ENCODE results near the gene ZNF534. TPM values are rescaled to one million over a fixed set of nuclear protein-coding genes. Genes with fewer than 3 reads are reported as not detected.
A peak's percentile ranks its signal among the peaks of the same experiment; 100 is the strongest.

Gene ZNF534
- total and polyA plus RNA-seq, 2 of the 8 experiments (the other 6 are each of a cell fraction or from before 2014, with no cell fraction given) = not detected

GRCh38 chr19:52492201-52492993 lies 63.4 kb downstream of the ZNF534 start:
- Histone ChIP-seq H3K79me1 (ENCODE audit: low read depth, low read length) (no peaks in the 10 kb centered on the region), H2AFZ (ENCODE audit: low read length) (peak overlapping the region; percentile 66; the same call in 1 of the 2 replicates), H3K9ac (replicated peaks in 1 of 4; ENCODE audit: extremely low read depth in 1 of 4, low read depth in 3 of 4, low read length in 3 of 4) (peak overlapping the region in 1 of 4 experiments; percentile 35; a peak in 3 of 7 replicates), H3K79me2 (ENCODE audit: control insufficient read depth in 1 of 2, insufficient read depth in 2 of 2, low read length in 2 of 2) (no peaks in the 10 kb centered on the region), H2BK5ac (ENCODE audit: low read depth, low read length) (peak overlapping the region; percentile 44; the same call in 1 of the 2 replicates), H2BK20ac (ENCODE audit: low read length) (no peak overlapping the region), H3K27ac (ENCODE audit: low read depth, low read length) (no peak overlapping the region), H3K9me3 (ENCODE audit: insufficient read depth in 2 of 2, low read depth in 1 of 2, low read length in 1 of 2) (peaks cover 0 to 5% of the 10 kb centered on the region in 2 experiments; a peak in 1 of 4 replicates), H3K4me3 (ENCODE audit: extremely low read depth in 1 of 4, insufficient read depth in 2 of 4, low read depth in 3 of 4, low read length in 4 of 4) (peak overlapping the region; percentile 41 to 67 (median 54)), H2BK15ac (ENCODE audit: low read length) (no peak overlapping the region), H3K23ac (ENCODE audit: insufficient read length) (no peak overlapping the region), H3K56ac (replicated peaks; ENCODE audit: insufficient read length, low read depth, low read length) (no peak overlapping the region), H3K4ac (replicated peaks; ENCODE audit: insufficient read length, low read depth, low read length) (no peak overlapping the region), H2AK5ac (ENCODE audit: low read depth, low read length) (no peak overlapping the region), H2BK12ac (ENCODE audit: low read depth, low read length) (no peak overlapping the region), H4K91ac (replicated peaks; ENCODE audit: insufficient read length, low read length) (no peak overlapping the region), H3K14ac (ENCODE audit: insufficient read length) (no peak overlapping the region), H4K5ac (ENCODE audit: insufficient read length, low read depth, low read length) (no peak overlapping the region), H3K18ac (ENCODE audit: extremely low read depth, low read length) (0 out of 2 replicates have a peak overlapping the region, but pooled peaks have one; percentile 34), H3K27me3 (replicated peaks in 1 of 4; ENCODE audit: control insufficient read depth in 3 of 4, extremely low read depth in 1 of 4, insufficient read depth in 3 of 4, low read length in 3 of 4) (peaks cover 0 to 5% (median 0%) of the 10 kb centered on the region in 4 experiments; a peak in 2 of 7 replicates), H4K8ac (ENCODE audit: extremely low read depth, insufficient read depth, low read length) (no peak overlapping the region; the same call in 1 of the 2 replicates), H3K4me2 (ENCODE audit: insufficient read depth in 1 of 2, low read depth in 2 of 2, low read length in 2 of 2) (peak overlapping the region; percentile 71 to 76), H3K4me1 (replicated peaks in 1 of 4; ENCODE audit: control insufficient read depth in 3 of 4, insufficient read depth in 4 of 4, low read length in 3 of 4) (peaks cover 0 to 7% (median 0%) of the 10 kb centered on the region in 4 experiments; a peak in 3 of 7 replicates), H4K20me1 (replicated peaks in 1 of 2; ENCODE audit: control insufficient read depth in 1 of 2, insufficient read depth in 2 of 2, low read length in 2 of 2) (no peaks in the 10 kb centered on the region), H2BK120ac (replicated peaks; ENCODE audit: low read depth, low read length) (peak overlapping the region; percentile 18), H3K36me3 (ENCODE audit: control insufficient read depth in 2 of 4, insufficient read depth in 4 of 4, low read length in 3 of 4) (no peaks in the 10 kb centered on the region), H3K23me2 (ENCODE audit: low read depth, low read length) (peaks cover 4% of the 10 kb centered on the region; the same call in 1 of the 2 replicates)
- FAIRE-seq (peak; percentile 45), DNase-seq (ENCODE audit: low read depth in 1 of 2, low spot score in 2 of 2) (peak; percentile 73 to 94)
- CTCF ChIA-PET (ENCODE audit: partially characterized antibody) = interaction anchor here (0.6 to 1.0 kb wide), 3 partner anchors 34 to 168 kb away, joined by 3 to 5 read pairs (median 4); no protein-coding TSS in a partner anchor
- WGBS, 2 experiments (ENCODE audit: extremely low coverage in 1 of 2, insufficient coverage in 1 of 2, insufficient read length in 1 of 2, insufficient replicate concordance in 2 of 2, low coverage in 1 of 2, low lambda C conversion rate in 2 of 2, missing lambda C conversion rate in 1 of 2) = 18% methylated on average over 31 of the region's 37 CpGs; no CpG with 5 or more reads in 1 of the 2 experiments
- POLR2A ChIA-PET (ENCODE audit: partially characterized antibody) = interaction anchor here (0.7 to 1.0 kb wide), 5 partner anchors 13 to 148 kb away, joined by 3 to 4 read pairs (median 3); no protein-coding TSS in a partner anchor
- TF ChIP-seq ASH2L (IDR thresholded peaks at IDR 0.05; ENCODE audit: low read length) (peak; percentile 21), CTCF (IDR thresholded peaks at IDR 0.05; ENCODE audit: control extremely low read depth in 1 of 3, insufficient read depth in 1 of 3, low read depth in 1 of 3, low read length in 3 of 3) (peak; percentile 14 to 16 (median 15); a peak in 3 of 4 replicates), RAD21 (IDR thresholded peaks at IDR 0.05 in 1 of 2, conservative IDR thresholded peaks at IDR 0.05 in 1 of 2; ENCODE audit: low read depth in 2 of 2, low read length in 2 of 2) (peak in 1 of 2 experiments; percentile 25; a peak in 1 of 4 replicates), KDM1A (IDR thresholded peaks at IDR 0.05; ENCODE audit: borderline replicate concordance, low read length) (no peak), MAX (IDR thresholded peaks at IDR 0.05) (peak; percentile 80), TAF1 (IDR thresholded peaks at IDR 0.05; ENCODE audit: low read depth, low read length) (peak; percentile 43; the same call in 1 of the 2 replicates), KDM4A (IDR thresholded peaks at IDR 0.05; ENCODE audit: low read depth, low read length, severe bottlenecking) (no peak)

All from H1 (cell line).